K562 (cell line): ENCODE measurements around the gene GRIK3. TPM values are rescaled to one million over a fixed set of nuclear protein-coding genes. Genes with fewer than 3 reads are reported as not detected.

Experiments used
- ATAC-seq: fragments of 200-7000 bp; cut with Tn5 transposase; 3 replicates; pipeline ENCODE4 v1.9.1; 2020; ENCODE audit warnings: moderate library complexity
- BruUV-seq: library from RNA; stranded (reverse); fragments of 400-500 nt; replicated peaks from 2 replicates; lab custom pipeline; 2021; lab: Mats Ljungman, UMichigan
- CTCF ChIA-PET: fragments of 300-600 bp; formaldehyde crosslinking; extraction: SDS; loops from one replicate; lab custom pipeline; 2021; ENCODE audit warnings: low intra/inter-chr PET ratio; lab: Yijun Ruan, JAX
- POLR2A ChIA-PET: fragments of 300-600, 350-650 bp; sonication (Branson Sonifier 250); formaldehyde crosslinking; extraction: SDS; loops from one replicate; lab custom pipeline; 2021; ENCODE audit warnings: antibody characterized with exemption, inconsistent platforms; lab: Yijun Ruan, JAX
- DNase-seq, 4 experiments: peaks; one replicate each; pipeline versions ENCODE4 v3.0.0 to v3.0.0-alpha.2; 2011 to 2018; ENCODE audit warnings: low spot score in 3 of 4, mixed read lengths in 3 of 4; ENCODE audit errors: extremely low read depth in 1 of 4
- FAIRE-seq: peaks from 2 replicates; lab custom pipeline; 2011; peaks lifted over from hg19 to GRCh38; lab: Jason Lieb, UNC
- H2AFZ ChIP-seq: 2 replicates; pipeline ENCODE4 v1.6.0; 2011; ENCODE audit warnings: low read depth, low read length, control low read depth, inconsistent platforms
- H3K27ac ChIP-seq: fragments of 200-600 bp; 3 replicates; pipeline ENCODE4 v1.8.0; 2011; ENCODE audit warnings: low read depth, mild to moderate bottlenecking, control low read depth, inconsistent platforms, low read length, moderate library complexity, mixed read lengths; ENCODE audit errors: extremely low read depth
- H3K27me3 ChIP-seq, 2 experiments: fragments of 300-600 bp in 1 of 2; 2 replicates in 1 of 2; 3 replicates in 1 of 2; pipeline versions ENCODE4 v1.6.0 to v1.8.0; 2011; ENCODE audit warnings: inconsistent platforms in 2 of 2, low read length in 2 of 2, mild to moderate bottlenecking in 1 of 2, mixed read lengths in 1 of 2, moderate library complexity in 1 of 2; ENCODE audit not compliant: control insufficient read depth in 2 of 2, insufficient read depth in 2 of 2
- H3K36me3 ChIP-seq: fragments of 300-600 bp; 3 replicates; pipeline ENCODE4 v1.8.0; 2011; ENCODE audit warnings: mild to moderate bottlenecking, low read length, inconsistent platforms; ENCODE audit not compliant: control insufficient read depth, insufficient read depth
- H3K4me1 ChIP-seq, 2 experiments: fragments of 200-600 bp in 1 of 2; replicated peaks in 1 of 2; 2 replicates in 1 of 2; 3 replicates in 1 of 2; pipeline versions ENCODE4 v1.5.1 to v1.8.0; 2011; ENCODE audit warnings: inconsistent platforms in 2 of 2, low read length in 2 of 2, mild to moderate bottlenecking in 1 of 2, mixed read lengths in 1 of 2, moderate library complexity in 1 of 2; ENCODE audit not compliant: control insufficient read depth in 2 of 2, insufficient read depth in 2 of 2
- H3K4me2 ChIP-seq: 2 replicates; pipeline ENCODE4 v1.6.1; 2011; ENCODE audit warnings: low read length, control low read depth, inconsistent platforms, mixed read lengths; ENCODE audit not compliant: insufficient read depth
- H3K4me3 ChIP-seq: fragments of 200-600 bp; sonication (generic), shearing (Covaris generic); 2 replicates; pipeline ENCODE4 v1.5.1; 2016; ENCODE audit warnings: control low read depth, inconsistent platforms
- H3K79me2 ChIP-seq: fragments of 200-600 bp; 3 replicates; pipeline ENCODE4 v1.8.0; 2011; ENCODE audit warnings: low read length, inconsistent platforms; ENCODE audit not compliant: control insufficient read depth, insufficient read depth
- H3K9ac ChIP-seq, 2 experiments: 2 replicates each; pipeline versions ENCODE4 v1.6.0 to v1.6.1; 2011; ENCODE audit warnings: low read depth in 2 of 2, low read length in 2 of 2, control low read depth in 1 of 2, inconsistent platforms in 1 of 2, mild to moderate bottlenecking in 1 of 2, mixed read lengths in 1 of 2; ENCODE audit not compliant: insufficient read depth in 1 of 2
- H3K9me1 ChIP-seq: one replicate; pipeline ENCODE4 v1.6.0; 2011; ENCODE audit warnings: inconsistent platforms, mild to moderate bottlenecking, low read length, moderate library complexity; ENCODE audit not compliant: control insufficient read depth, insufficient read depth
- H3K9me3 ChIP-seq: replicated peaks from 2 replicates; pipeline ENCODE4 v1.5.1; 2011; ENCODE audit warnings: low read depth, low read length, inconsistent platforms; ENCODE audit not compliant: control insufficient read depth, insufficient read depth
- H4K20me1 ChIP-seq: replicated peaks from 2 replicates; pipeline ENCODE4 v1.6.1; 2011; ENCODE audit warnings: low read length, inconsistent platforms, mixed read lengths; ENCODE audit not compliant: control insufficient read depth, insufficient read depth
- ADNP ChIP-seq: fragments of 200-800 bp; sonication (Bioruptor generic); IDR thresholded peaks from 2 replicates; pipeline ENCODE4 v1.6.1; 2016; ENCODE audit warnings: missing genetic modification characterization, missing compliant biosample characterization
- BACH1 ChIP-seq: fragments of 200-800 bp; sonication (Bioruptor generic); IDR thresholded peaks from 2 replicates; pipeline ENCODE4 v1.6.1; 2016; ENCODE audit warnings: missing genetic modification characterization, missing compliant biosample characterization
- BRF2 ChIP-seq: IDR thresholded peaks from 3 replicates; pipeline ENCODE4 v1.6.1; 2011; ENCODE audit warnings: borderline replicate concordance, mild to moderate bottlenecking; ENCODE audit not compliant: insufficient read length, insufficient read depth
- CHD4 ChIP-seq: fragments of 200-600 bp; sonication (generic); IDR thresholded peaks from 3 replicates; pipeline ENCODE4 v1.6.1; 2012; ENCODE audit warnings: low read depth, mild to moderate bottlenecking, mixed read lengths, low read length, inconsistent platforms; ENCODE audit not compliant: insufficient read depth, insufficient replicate concordance, poor library complexity, severe bottlenecking
- EZH2 ChIP-seq: IDR thresholded peaks from 2 replicates; pipeline ENCODE4 v1.6.1; 2012; ENCODE audit warnings: low read depth, mild to moderate bottlenecking, inconsistent platforms, low read length, borderline replicate concordance
- GATAD2A ChIP-seq: fragments of 450-650 bp; IDR thresholded peaks from 2 replicates; pipeline ENCODE4 v1.6.1; 2017
- GTF2E2 ChIP-seq: fragments of 200-800 bp; sonication (Bioruptor generic); IDR thresholded peaks from 2 replicates; pipeline ENCODE4 v1.6.1; 2016; ENCODE audit warnings: missing genetic modification characterization, missing compliant biosample characterization
- MXD1 ChIP-seq: fragments of 250-450 bp; sonication (Bioruptor Pico); IDR thresholded peaks from 2 replicates; pipeline ENCODE4 v1.8.0; 2021; ENCODE audit warnings: borderline replicate concordance, mild to moderate bottlenecking, moderate library complexity; ENCODE audit not compliant: poor library complexity, severe bottlenecking
- NUFIP1 ChIP-seq: fragments of 450-650 bp; IDR thresholded peaks from 2 replicates; pipeline ENCODE4 v1.6.1; 2018; ENCODE audit not compliant: partially characterized antibody
- PCBP2 ChIP-seq: fragments of 200-400 bp; formaldehyde crosslinking; IDR thresholded peaks from 2 replicates; pipeline ENCODE4 v1.6.1; 2018; ENCODE audit warnings: low read length, low read depth, mild to moderate bottlenecking, moderate library complexity; ENCODE audit not compliant: poor library complexity, severe bottlenecking
- POLR3G ChIP-seq: IDR thresholded peaks from 2 replicates; pipeline ENCODE4 v1.6.1; 2011; ENCODE audit not compliant: insufficient read length, insufficient replicate concordance; ENCODE audit errors: extremely low read depth
- TAF7 ChIP-seq: fragments of 450-650 bp; IDR thresholded peaks from 2 replicates; pipeline ENCODE4 v1.6.1; 2016; ENCODE audit warnings: missing genetic modification characterization, missing compliant biosample characterization
- XRCC3 ChIP-seq: fragments of 450-650 bp; IDR thresholded peaks from 2 replicates; pipeline ENCODE4 v1.6.1; 2017; ENCODE audit warnings: mild to moderate bottlenecking, moderate library complexity
- ZFP1 ChIP-seq: fragments of 450-650 bp; formaldehyde crosslinking; IDR thresholded peaks from 2 replicates; pipeline ENCODE4 v1.4.0; 2020; ENCODE audit warnings: mild to moderate bottlenecking, mixed read lengths
- WGBS: fragments of 100-300 bp; shearing (Covaris generic); methylation state at CpG from one replicate; pipeline ENCODE4 v1.1.6; 2016; ENCODE audit warnings: low coverage, mixed read lengths; ENCODE audit not compliant: insufficient coverage; ENCODE audit errors: missing lambda C conversion rate; 5-methylcytosine and 5-hydroxymethylcytosine counted together
- in situ Hi-C: fragments of 300-500 bp; cut with MboI; formaldehyde crosslinking; loops from 4 replicates; pipeline ENCODE4 v1.15.0; 2018; ENCODE audit warnings: inconsistent platforms, mixed read lengths
- intact Hi-C: fragments of 100-400 bp; cut with micrococcal nuclease; formaldehyde crosslinking; loops from 2 replicates; pipeline ENCODE4 v1.14.2; 2022
- polyA plus RNA-seq, 8 experiments: library from polyadenylated mRNA; depleted of rRNA in 4 of 8; stranded (reverse) in 5 of 8; unstranded in 3 of 8; fragments of >200 nt; fragmentation: Nextera tagmentation in 2 of 8; fragmentation: Illumina TruSeq in 1 of 8; extraction: Ambion mirVana in 2 of 8; extraction: Trizol in 1 of 8; gene quantifications; 2 replicates each; pipeline versions ENCODE4 v1.2.1 to v1.2.3, GENCODE V29; 2011 to 2014; ENCODE audit warnings: inconsistent platforms in 1 of 8, missing spikeins in 1 of 8
- total RNA-seq, 7 experiments: library from RNA; depleted of rRNA in 6 of 7; stranded (reverse); fragments of >200 nt in 6 of 7; fragmentation: Illumina TruSeq in 2 of 7; extraction: Trizol in 2 of 7; gene quantifications; 2 replicates each; pipeline versions ENCODE4 v1.2.1 to v1.2.3, GENCODE V29; 2011 to 2021; ENCODE audit warnings: low replicate concordance in 1 of 7
- TF ChIP-seq, protein P1 (sequence below): fragments of 450-650 bp; formaldehyde crosslinking; conservative IDR thresholded peaks from 2 replicates; pipeline ENCODE4 v1.4.0; 2022; ENCODE audit warnings: mild to moderate bottlenecking, missing genetic modification characterization

GRIK3 gene
- total and polyA plus RNA-seq, 9 of the 15 experiments (the other 6 are each of a cell fraction or from before 2014, with no cell fraction given): not detected

- CTCF ChIA-PET: no interaction called here
These were observed 199.7 kb downstream of the GRIK3 start for GRCh38 chr1:36834586-36834985.

DNA sequence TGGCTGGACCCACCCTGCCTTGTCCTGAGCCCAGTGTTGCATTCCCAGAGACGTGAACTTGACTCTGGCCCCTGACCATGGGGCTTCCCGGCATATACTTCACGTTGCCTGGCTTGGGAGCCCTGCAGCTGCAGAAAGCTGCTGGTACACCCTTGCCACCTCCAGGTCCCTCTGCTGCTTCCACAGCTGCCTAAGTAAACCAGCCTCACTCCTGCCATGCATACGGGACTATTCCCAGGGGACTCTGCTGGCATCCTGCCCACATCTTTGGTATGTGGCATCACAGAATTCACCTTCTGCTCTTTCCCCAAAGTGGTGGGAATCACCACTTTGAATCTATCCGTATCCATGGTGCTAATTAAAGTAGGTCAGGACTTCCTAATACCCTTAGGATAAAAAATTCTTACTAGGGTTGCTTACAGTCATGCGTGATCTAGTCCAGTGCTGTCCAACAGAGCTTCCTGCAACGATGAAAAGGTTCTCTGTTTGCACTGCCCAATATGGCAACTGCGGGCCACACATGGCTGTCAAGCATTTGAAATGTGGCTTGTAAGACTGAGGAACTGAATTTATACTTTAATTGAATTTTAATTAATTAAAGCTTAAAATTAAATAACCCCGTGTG is 203.0 kb downstream of the GRIK3 start:
- DNase-seq (no peak), ATAC-seq (no peak), FAIRE-seq (no peak)
- no peak overlapping the region for H3K4me3 ChIP-seq
- POLR2A ChIA-PET: interaction anchor here (0.9 to 1.4 kb wide), 2 partner anchors 17 to 20 kb away, joined by 4 to 6 read pairs; no protein-coding TSS in a partner anchor
- H3K27me3 ChIP-seq: peaks cover 0 to 32% of the 10 kb centered on the region in 2 experiments; a peak in 3 of 5 replicates
- H3K9me3 ChIP-seq: no peaks in the 10 kb centered on the region
- intact Hi-C loops (no loop called here), in situ Hi-C loops (no loop called here)
- no peak overlapping the region for H3K4me2 ChIP-seq
- no peaks in the 10 kb centered on the region for H3K79me2 ChIP-seq
- no peaks in the 10 kb centered on the region for H3K9me1 ChIP-seq
- H2AFZ ChIP-seq: no peak overlapping the region
- no peaks in the 10 kb centered on the region for H3K36me3 ChIP-seq
- CTCF ChIA-PET: no interaction called here
- no peaks in the 10 kb centered on the region for H3K4me1 ChIP-seq
- no TSS peak for BruUV-seq
- H4K20me1 ChIP-seq: peaks cover 4% of the 10 kb centered on the region; the same call in 1 of the 2 replicates
- H3K9ac ChIP-seq: no peak overlapping the region
- WGBS: 0% methylated on average over 9 of the region's 9 CpGs
- no peak overlapping the region for H3K27ac ChIP-seq
- TF ChIP-seq ZFP1 (CRISPR knock-in tag) (no peak), BRF2 (no peak), POLR3G (no peak), MXD1 (CRISPR knock-in tag) (no peak), XRCC3 (no peak), EZH2 (no peak), CHD4 (no peak), ADNP (tag) (no peak), BACH1 (tag) (no peak)
- TF ChIP-seq, protein P1, sequence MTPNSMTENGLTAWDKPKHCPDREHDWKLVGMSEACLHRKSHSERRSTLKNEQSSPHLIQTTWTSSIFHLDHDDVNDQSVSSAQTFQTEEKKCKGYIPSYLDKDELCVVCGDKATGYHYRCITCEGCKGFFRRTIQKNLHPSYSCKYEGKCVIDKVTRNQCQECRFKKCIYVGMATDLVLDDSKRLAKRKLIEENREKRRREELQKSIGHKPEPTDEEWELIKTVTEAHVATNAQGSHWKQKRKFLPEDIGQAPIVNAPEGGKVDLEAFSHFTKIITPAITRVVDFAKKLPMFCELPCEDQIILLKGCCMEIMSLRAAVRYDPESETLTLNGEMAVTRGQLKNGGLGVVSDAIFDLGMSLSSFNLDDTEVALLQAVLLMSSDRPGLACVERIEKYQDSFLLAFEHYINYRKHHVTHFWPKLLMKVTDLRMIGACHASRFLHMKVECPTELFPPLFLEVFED: no peak

More at GRCh38 chr1:36834586-36834985, 199.7 kb downstream of the GRIK3 start:
- H3K9me3 ChIP-seq: no peaks in the 10 kb centered on the region
- H3K4me2 ChIP-seq: no peak overlapping the region
- H3K27me3 ChIP-seq: peaks cover 0 to 36% of the 10 kb centered on the region in 2 experiments; a peak in 3 of 5 replicates
- H3K4me1 ChIP-seq: no peaks in the 10 kb centered on the region
- no peak for DNase-seq
- TF ChIP-seq GATAD2A: no peak
- TF ChIP-seq TAF7 (tag): no peak
- no peak for TF ChIP-seq PCBP2
- TF ChIP-seq NUFIP1: no peak
- TF ChIP-seq GTF2E2 (tag): no peak
- H3K36me3 ChIP-seq: no peaks in the 10 kb centered on the region
- no peak for FAIRE-seq
- H3K9me1 ChIP-seq: no peaks in the 10 kb centered on the region
- intact Hi-C loops (no loop called here), in situ Hi-C loops (no loop called here)
- no peak overlapping the region for H2AFZ ChIP-seq
- H3K27ac ChIP-seq: no peak overlapping the region
- no peaks in the 10 kb centered on the region for H3K79me2 ChIP-seq
- no TSS peak for BruUV-seq
- ATAC-seq: no peak
- no peak overlapping the region for H3K4me3 ChIP-seq
- peaks cover 4% of the 10 kb centered on the region; the same call in 1 of the 2 replicates for H4K20me1 ChIP-seq
- WGBS: 3% methylated on average over 5 of the region's 5 CpGs
- H3K9ac ChIP-seq: peak overlapping the region in 1 of 2 experiments; percentile 38; a peak in 1 of 4 replicates
- POLR2A ChIA-PET: no interaction called here
